GM21447 (cell line): Measurements from ENCODE around the gene CADM2.

ENCODE experiments used
- ATAC-seq: cut with Tn5 transposase; IDR thresholded peaks from one replicate; pipeline ENCODE4 v1.9.1; 2021; ENCODE audit not compliant: unreplicated experiment

The CADM2 gene

GRCh38 chr3:84983490-84983889 lies 24.7 kb downstream of the CADM2 start:
- no peak for ATAC-seq

DNA sequence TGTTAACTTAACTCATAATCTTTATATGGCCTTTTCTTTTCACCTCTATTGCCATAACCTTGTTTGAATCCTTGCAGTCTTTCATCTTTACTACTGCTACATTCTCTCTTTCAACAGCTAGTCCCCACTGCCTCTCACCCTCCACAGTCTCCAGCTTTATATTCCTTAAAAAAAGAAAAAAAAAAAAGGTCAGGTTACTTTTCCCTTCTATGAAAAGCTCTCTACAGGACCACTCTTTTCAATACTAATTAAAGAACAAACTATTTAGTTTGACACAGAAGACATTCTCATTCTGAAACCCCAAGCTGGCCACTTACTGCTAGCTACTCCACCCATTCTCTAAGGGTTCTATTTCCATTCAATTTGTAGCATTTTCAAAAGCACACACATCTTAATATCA lies 25.6 kb downstream of the CADM2 start:
- no peak for ATAC-seq

DNA sequence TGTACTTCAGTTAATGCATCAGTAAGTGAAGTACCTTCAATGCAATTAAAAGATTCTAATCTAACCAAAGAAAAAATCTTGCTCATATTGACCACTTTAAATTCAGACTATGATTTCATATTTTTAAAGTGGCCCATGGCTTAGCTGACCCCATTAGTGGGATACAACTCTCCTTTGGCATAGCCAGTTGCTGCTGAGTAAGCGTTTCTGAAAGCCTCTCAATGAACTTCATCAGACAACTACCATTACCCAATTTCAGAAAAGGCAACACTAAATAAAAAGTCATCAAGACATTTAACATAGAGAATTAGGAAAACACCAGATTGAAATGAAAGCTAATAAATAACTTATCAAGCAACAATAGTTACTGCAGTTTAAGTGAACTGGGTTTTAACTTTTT lies 27.0 kb downstream of the CADM2 start:
- no peak for ATAC-seq

GRCh38 chr3:84987706-84988504 lies 29.1 kb downstream of the CADM2 start:
- no peak for ATAC-seq

- no peak for ATAC-seq
Measured at GRCh38 chr3:84989102-84989501, 30.3 kb downstream of the CADM2 start.

GRCh38 chr3:84991422-84991900 lies 32.7 kb downstream of the CADM2 start:
- no peak for ATAC-seq

DNA sequence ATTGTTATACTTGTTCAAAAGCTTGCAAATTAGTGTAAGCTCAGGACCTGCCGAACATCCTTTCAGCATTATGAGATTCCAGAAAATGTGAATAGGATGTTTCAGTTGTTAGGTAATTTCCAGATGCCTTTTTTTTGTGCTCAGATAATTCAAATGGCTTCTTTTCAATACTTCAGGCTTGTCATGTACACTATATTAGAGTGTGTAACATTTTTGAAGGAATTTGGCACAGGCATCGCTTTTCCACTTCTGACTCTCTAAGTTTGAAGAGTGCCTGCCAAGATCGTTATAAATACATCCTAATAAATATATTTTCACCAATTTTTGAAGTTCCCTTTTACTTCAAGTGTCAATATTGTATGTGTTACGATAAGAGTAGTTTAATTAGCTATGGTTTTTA lies 35.2 kb downstream of the CADM2 start:
- no peak for ATAC-seq

- no peak for ATAC-seq
Measured at GRCh38 chr3:84998545-84998944, 39.8 kb downstream of the CADM2 start.

GRCh38 chr3:85003479-85003878 lies 44.7 kb downstream of the CADM2 start:
- no peak for ATAC-seq

GRCh38 chr3:85004147-85004546 lies 45.4 kb downstream of the CADM2 start:
- ATAC-seq = no peak

- ATAC-seq = no peak
Measured at GRCh38 chr3:85005946-85006345, 47.2 kb downstream of the CADM2 start.

GRCh38 chr3:85007195-85008094 lies 48.7 kb downstream of the CADM2 start:
- ATAC-seq = no peak

- no peak for ATAC-seq
Measured at GRCh38 chr3:85020828-85021227, 62.0 kb downstream of the CADM2 start.

DNA sequence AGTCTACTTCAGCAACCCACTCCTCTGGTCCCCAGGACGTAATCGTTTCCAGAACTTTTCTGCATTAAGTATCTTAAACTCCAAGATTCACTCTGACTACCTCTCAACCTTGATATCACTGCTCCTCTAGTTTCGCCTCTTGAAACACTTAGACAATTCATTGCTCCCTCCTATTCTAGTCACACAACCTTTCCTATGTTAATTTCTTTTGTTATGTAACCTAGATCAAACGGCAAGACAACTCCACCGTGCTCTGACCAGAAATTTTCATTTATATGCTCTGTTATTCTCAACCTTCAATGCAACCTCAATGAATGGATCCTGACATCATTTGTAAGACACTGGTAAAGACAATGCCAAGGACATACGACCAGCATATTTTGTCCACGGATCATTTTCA lies 71.3 kb downstream of the CADM2 start:
- ATAC-seq = no peak

DNA sequence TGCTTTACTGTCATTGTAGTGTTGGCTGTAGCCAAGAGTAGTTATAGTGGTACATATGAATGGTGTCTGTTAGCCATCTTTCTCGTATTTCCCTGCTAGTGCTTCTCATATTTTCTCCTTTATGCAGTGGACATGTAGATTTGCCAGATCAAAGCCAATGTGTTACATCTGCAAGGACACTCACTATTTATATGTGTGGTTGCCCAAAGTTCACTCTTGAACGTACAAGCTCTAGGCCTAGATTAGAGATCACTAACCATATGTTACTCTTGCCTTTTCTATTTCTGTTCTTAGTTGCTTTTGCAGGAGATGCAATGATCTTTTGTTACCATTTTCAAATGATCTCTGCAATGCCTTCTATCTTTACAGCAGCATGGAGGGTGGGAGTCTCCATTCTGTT lies 78.4 kb downstream of the CADM2 start:
- no peak for ATAC-seq

GRCh38 chr3:85041001-85041400 lies 82.2 kb downstream of the CADM2 start:
- ATAC-seq = no peak

DNA sequence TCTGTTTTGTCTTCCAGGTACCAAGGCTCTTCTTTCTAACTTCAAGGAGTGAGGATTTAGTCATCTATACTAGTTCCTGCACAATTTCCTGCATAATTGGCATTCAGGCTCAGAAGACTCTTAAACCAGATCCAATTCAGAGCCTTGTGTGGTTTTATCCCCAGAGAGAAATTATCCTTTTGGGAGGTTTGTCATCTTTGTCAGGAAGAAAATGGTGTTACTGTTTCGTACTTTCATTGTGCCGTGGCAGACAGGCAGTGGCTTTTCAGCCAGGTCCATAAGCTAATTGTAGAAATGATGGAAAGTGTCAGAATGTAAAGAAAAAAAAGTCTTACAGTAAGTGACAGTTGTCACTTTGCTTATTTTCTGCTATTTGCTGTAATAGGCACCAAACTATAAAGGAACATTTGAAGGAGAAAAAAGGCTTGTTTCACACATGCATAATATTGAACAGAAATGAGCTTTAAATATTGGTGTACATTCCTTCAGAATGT lies 82.8 kb downstream of the CADM2 start:
- no peak for ATAC-seq

DNA sequence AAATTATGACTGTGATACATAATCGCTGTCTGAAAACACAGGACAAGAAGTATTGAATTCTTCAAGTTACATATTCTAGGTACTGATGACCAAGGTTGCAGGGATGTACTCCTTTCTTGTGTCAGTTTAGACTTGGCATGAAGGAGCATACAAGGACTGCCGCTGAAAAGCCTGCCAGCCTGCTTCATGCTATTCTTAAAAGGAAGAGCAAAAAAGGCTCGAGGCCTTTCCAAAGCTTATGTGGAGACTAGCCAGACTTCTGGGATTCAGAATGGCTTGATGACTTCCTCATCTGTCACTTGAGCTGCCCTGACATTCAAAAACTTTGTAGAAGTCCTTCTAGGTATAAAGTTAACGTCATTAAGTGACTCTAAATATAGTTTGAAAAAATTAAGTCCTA lies 92.0 kb downstream of the CADM2 start:
- ATAC-seq = no peak

GRCh38 chr3:85051786-85052185 lies 93.0 kb downstream of the CADM2 start:
- ATAC-seq = no peak

GRCh38 chr3:85053626-85054025 lies 94.8 kb downstream of the CADM2 start:
- ATAC-seq = no peak

DNA sequence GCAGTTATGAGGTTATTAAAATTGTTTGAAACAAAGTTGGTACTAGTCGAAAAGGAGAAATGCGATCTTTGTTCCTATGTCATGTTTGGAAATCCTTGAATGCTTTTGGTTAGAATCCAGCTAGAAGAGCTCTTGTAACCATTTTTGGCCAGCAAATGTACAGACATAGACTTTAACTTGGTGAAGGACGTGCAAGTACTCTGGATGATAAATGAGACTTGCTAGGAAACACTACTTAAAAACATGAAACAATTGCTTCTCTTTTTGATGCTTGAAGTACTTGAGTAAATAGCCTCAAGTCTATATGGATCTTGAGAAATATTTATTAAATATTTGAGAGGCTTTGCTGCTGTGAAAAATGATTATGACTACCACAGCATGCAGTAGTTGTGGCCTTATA lies 95.8 kb downstream of the CADM2 start:
- no peak for ATAC-seq

DNA sequence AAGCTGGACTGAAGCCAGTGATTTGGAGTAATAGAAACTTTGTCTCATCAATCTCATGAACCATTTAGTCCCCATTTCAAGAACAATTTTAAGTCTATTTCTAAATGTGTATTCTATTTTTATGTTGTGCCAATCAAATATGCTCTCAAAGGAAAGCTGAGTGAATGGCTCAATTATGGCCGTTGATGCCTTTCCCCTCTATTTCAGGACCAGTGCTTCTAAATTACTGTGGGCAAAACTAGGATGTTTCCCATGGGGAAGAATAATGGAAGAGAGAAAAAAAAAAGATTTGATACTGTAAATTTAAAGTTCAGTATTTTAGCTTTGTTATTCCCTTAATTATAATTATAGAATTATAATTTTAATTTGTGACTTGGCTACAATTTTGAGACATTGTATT lies 110.1 kb downstream of the CADM2 start:
- no peak for ATAC-seq
